ENCODE results near the gene GPR151. TPM values are rescaled to one million over a fixed set of nuclear protein-coding genes. Genes with fewer than 3 reads are reported as not detected.

GPR151 gene
- polyA plus RNA-seq, 1 donor from 2014 or later = 1.0 TPM

DNA sequence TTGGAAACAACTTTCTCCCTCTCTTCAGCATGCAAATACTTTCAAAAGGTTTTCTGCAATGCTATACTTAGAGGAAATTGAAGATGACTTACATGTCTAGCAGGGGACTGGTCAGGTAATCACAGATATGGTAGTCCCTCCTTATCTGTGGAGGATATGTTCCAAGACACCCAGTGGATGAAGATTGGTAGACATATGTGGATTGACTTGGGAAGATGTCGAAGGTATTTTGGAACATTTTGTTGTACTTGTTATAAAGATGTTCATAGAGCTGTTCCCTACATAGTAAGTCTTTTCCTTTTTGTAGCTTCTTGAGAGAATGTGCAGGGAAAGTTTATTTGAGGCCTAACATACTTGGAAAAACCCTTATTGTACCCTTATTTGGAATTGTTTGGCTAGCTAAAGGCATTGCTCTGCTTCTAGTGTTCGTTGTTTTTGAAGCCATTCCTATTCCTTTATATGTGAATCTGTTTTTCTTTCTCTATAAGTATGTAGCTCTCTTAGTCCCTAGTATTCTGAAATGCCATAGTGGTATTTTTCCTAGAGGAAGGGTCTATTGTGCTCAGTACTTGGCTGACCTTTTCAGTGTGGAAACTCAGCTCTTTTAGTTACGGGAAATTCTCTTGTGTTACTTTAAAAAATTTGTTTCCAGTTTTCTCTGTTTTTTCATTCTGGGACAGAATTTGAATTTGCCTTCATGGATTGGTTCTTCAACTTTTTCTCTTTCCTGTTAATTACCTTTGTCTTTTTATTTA lies 25.7 kb downstream of the GPR151 start:
- no peaks in the 10 kb centered on the region for H3K79me2 ChIP-seq (replicated peaks; ENCODE audit: insufficient read depth, low read length)
- H3K9ac ChIP-seq (ENCODE audit: low read length) = no peak overlapping the region
- H3K4me3 ChIP-seq (ENCODE audit: low read length) = no peak overlapping the region
- TF ChIP-seq, protein P1, sequence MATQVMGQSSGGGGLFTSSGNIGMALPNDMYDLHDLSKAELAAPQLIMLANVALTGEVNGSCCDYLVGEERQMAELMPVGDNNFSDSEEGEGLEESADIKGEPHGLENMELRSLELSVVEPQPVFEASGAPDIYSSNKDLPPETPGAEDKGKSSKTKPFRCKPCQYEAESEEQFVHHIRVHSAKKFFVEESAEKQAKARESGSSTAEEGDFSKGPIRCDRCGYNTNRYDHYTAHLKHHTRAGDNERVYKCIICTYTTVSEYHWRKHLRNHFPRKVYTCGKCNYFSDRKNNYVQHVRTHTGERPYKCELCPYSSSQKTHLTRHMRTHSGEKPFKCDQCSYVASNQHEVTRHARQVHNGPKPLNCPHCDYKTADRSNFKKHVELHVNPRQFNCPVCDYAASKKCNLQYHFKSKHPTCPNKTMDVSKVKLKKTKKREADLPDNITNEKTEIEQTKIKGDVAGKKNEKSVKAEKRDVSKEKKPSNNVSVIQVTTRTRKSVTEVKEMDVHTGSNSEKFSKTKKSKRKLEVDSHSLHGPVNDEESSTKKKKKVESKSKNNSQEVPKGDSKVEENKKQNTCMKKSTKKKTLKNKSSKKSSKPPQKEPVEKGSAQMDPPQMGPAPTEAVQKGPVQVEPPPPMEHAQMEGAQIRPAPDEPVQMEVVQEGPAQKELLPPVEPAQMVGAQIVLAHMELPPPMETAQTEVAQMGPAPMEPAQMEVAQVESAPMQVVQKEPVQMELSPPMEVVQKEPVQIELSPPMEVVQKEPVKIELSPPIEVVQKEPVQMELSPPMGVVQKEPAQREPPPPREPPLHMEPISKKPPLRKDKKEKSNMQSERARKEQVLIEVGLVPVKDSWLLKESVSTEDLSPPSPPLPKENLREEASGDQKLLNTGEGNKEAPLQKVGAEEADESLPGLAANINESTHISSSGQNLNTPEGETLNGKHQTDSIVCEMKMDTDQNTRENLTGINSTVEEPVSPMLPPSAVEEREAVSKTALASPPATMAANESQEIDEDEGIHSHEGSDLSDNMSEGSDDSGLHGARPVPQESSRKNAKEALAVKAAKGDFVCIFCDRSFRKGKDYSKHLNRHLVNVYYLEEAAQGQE (IDR thresholded peaks at IDR 0.05; ENCODE audit: borderline replicate concordance) = no peak
- TF ChIP-seq SMC3 (conservative IDR thresholded peaks at IDR 0.05; ENCODE audit: poor library complexity) (no peak), MXI1 (conservative IDR thresholded peaks at IDR 0.05; ENCODE audit: poor library complexity, severe bottlenecking) (no peak), EZH2 (IDR thresholded peaks at IDR 0.05; ENCODE audit: borderline replicate concordance, insufficient read depth, low read length, poor library complexity, severe bottlenecking) (no peak), POLR2AphosphoS5 (IDR thresholded peaks at IDR 0.05) (no peak), EP300 (conservative IDR thresholded peaks at IDR 0.05; ENCODE audit: poor library complexity, severe bottlenecking) (no peak), RAD21 (conservative IDR thresholded peaks at IDR 0.05) (no peak), TAF1 (IDR thresholded peaks at IDR 0.05; ENCODE audit: low read depth) (no peak)
- TF ChIP-seq, protein P2, sequence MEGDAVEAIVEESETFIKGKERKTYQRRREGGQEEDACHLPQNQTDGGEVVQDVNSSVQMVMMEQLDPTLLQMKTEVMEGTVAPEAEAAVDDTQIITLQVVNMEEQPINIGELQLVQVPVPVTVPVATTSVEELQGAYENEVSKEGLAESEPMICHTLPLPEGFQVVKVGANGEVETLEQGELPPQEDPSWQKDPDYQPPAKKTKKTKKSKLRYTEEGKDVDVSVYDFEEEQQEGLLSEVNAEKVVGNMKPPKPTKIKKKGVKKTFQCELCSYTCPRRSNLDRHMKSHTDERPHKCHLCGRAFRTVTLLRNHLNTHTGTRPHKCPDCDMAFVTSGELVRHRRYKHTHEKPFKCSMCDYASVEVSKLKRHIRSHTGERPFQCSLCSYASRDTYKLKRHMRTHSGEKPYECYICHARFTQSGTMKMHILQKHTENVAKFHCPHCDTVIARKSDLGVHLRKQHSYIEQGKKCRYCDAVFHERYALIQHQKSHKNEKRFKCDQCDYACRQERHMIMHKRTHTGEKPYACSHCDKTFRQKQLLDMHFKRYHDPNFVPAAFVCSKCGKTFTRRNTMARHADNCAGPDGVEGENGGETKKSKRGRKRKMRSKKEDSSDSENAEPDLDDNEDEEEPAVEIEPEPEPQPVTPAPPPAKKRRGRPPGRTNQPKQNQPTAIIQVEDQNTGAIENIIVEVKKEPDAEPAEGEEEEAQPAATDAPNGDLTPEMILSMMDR (IDR thresholded peaks at IDR 0.05; ENCODE audit: poor library complexity, severe bottlenecking) = no peak
- H3K9me2 ChIP-seq (ENCODE audit: insufficient read depth, low read length) = no peaks in the 10 kb centered on the region
- no peaks in the 10 kb centered on the region for H4K20me1 ChIP-seq (ENCODE audit: insufficient read depth)
- H3F3A ChIP-seq (ENCODE audit: insufficient read depth, low read length, poor library complexity, severe bottlenecking) = no peaks in the 10 kb centered on the region
- H3K4me2 ChIP-seq (ENCODE audit: low read length) = no peak overlapping the region
- H3K27me3 ChIP-seq (ENCODE audit: insufficient read depth, low read depth, low read length) = no peaks in the 10 kb centered on the region
- no peak overlapping the region for H2AFZ ChIP-seq (ENCODE audit: low read depth, low read length)
- H3K36me3 ChIP-seq (ENCODE audit: insufficient read depth, low read length) = peaks cover 9% of the 10 kb centered on the region
- no peak overlapping the region for H3K27ac ChIP-seq (ENCODE audit: low read length)
- H3K9me3 ChIP-seq (ENCODE audit: low read length) = no peaks in the 10 kb centered on the region

DNA sequence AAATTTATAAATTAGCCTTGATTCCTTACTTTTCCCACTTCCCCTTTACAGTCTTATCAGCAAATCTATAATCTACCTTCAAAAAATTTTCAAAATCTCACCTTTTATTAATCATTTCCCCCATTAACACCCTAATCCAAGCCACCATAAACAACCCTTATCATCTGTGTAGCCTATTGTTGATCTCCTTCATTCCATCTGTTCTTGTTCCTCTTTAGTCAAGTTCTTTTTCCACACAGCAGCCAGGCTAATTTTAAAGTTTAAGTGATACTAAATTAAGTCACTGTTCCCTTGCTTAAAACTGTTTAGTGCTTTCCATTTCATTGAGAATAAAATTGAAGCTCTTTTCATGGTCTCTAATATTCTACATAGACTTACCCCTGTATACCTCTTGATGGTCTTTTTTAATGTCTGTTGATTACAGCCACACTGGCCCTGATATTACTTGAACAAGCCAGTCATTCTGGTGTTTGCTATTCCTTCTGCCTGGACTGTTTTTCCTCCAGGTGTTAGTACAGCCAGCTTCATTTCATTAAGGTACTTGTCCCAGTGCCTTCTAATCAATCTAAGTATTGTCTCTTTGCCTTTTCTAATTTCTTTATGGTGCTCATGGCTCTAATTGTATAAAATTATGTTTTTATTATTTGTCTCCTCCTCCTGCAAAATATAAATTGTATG lies 31.1 kb downstream of the GPR151 start:
- no peak overlapping the region for H3K4me2 ChIP-seq (ENCODE audit: low read length)
- no peaks in the 10 kb centered on the region for H3F3A ChIP-seq (ENCODE audit: insufficient read depth, low read length, poor library complexity, severe bottlenecking)
- no peak overlapping the region for H3K4me3 ChIP-seq (ENCODE audit: low read length)
- H3K27ac ChIP-seq (ENCODE audit: low read length) = no peak overlapping the region
- peaks cover 10% of the 10 kb centered on the region for H3K36me3 ChIP-seq (ENCODE audit: insufficient read depth, low read length)
- no peak overlapping the region for H2AFZ ChIP-seq (ENCODE audit: low read depth, low read length)
- no peak overlapping the region for H3K9ac ChIP-seq (ENCODE audit: low read length)
- H3K27me3 ChIP-seq (ENCODE audit: insufficient read depth, low read depth, low read length) = no peaks in the 10 kb centered on the region
- H3K79me2 ChIP-seq (replicated peaks; ENCODE audit: insufficient read depth, low read length) = no peaks in the 10 kb centered on the region
- TF ChIP-seq, protein P1 (IDR thresholded peaks at IDR 0.05; ENCODE audit: borderline replicate concordance) = no peak
- TF ChIP-seq POLR2AphosphoS5 (IDR thresholded peaks at IDR 0.05) = no peak
- TF ChIP-seq EZH2 (IDR thresholded peaks at IDR 0.05; ENCODE audit: borderline replicate concordance, insufficient read depth, low read length, poor library complexity, severe bottlenecking) = no peak
- TF ChIP-seq MXI1 (conservative IDR thresholded peaks at IDR 0.05; ENCODE audit: poor library complexity, severe bottlenecking) = no peak
- no peak for TF ChIP-seq SMC3 (conservative IDR thresholded peaks at IDR 0.05; ENCODE audit: poor library complexity)
- no peak for TF ChIP-seq TAF1 (IDR thresholded peaks at IDR 0.05; ENCODE audit: low read depth)
- TF ChIP-seq, protein P2 (IDR thresholded peaks at IDR 0.05; ENCODE audit: poor library complexity, severe bottlenecking) = no peak
- no peak for TF ChIP-seq EP300 (conservative IDR thresholded peaks at IDR 0.05; ENCODE audit: poor library complexity, severe bottlenecking)
- TF ChIP-seq RAD21 (conservative IDR thresholded peaks at IDR 0.05) = no peak
- no peaks in the 10 kb centered on the region for H4K20me1 ChIP-seq (ENCODE audit: insufficient read depth)
- H3K9me3 ChIP-seq (ENCODE audit: low read length) = no peaks in the 10 kb centered on the region
- H3K9me2 ChIP-seq (ENCODE audit: insufficient read depth, low read length) = no peaks in the 10 kb centered on the region
